ENCODE data around the gene TCEANC2.

TCEANC2 gene

DNA sequence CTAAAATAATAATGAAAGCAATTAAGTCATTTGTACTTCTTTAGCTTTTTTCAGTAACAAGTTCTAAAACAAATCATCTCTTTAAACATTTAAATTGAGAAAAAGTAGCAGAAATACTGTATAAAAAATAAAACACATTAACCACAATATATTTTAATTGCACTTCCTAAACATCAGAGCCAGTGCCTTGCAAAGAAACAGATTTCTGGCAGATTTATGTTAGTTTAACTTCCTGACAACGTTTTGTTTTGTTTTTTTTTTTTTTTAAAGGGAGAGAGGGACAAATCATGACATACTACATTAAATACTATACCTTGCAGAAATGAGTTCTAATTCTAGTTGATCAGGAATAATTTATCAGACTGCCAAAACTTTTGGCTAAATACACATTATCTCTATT is 11.6 kb upstream of the TCEANC2 start:
- Histone ChIP-seq H4K20me1 (ENCODE audit: control insufficient read depth, insufficient read depth, low read depth, low read length) (no peaks in the 10 kb centered on the region), H3K36me3 (ENCODE audit: control insufficient read depth, low read length) (peaks cover 66% of the 10 kb centered on the region), H3K9me2 (replicated peaks; ENCODE audit: control insufficient read depth, low read length) (no peaks in the 10 kb centered on the region), H3K4me3 (ENCODE audit: low read length) (no peak overlapping the region), H3K27ac (ENCODE audit: low read depth, low read length) (no peak overlapping the region), H3K4me1 (ENCODE audit: control insufficient read depth, low read length) (no peaks in the 10 kb centered on the region), H3K79me2 (ENCODE audit: control insufficient read depth, low read length) (peaks cover 6% of the 10 kb centered on the region), H3K4me2 (ENCODE audit: low read length) (no peak overlapping the region), H3F3A (ENCODE audit: control insufficient read depth, insufficient read depth) (no peaks in the 10 kb centered on the region; the same call in 1 of the 2 replicates), H3K27me3 (ENCODE audit: control insufficient read depth, low read length) (no peaks in the 10 kb centered on the region), H3K9me3 (ENCODE audit: control insufficient read depth, insufficient read depth, low read length) (no peaks in the 10 kb centered on the region)
- TF ChIP-seq, protein P1, sequence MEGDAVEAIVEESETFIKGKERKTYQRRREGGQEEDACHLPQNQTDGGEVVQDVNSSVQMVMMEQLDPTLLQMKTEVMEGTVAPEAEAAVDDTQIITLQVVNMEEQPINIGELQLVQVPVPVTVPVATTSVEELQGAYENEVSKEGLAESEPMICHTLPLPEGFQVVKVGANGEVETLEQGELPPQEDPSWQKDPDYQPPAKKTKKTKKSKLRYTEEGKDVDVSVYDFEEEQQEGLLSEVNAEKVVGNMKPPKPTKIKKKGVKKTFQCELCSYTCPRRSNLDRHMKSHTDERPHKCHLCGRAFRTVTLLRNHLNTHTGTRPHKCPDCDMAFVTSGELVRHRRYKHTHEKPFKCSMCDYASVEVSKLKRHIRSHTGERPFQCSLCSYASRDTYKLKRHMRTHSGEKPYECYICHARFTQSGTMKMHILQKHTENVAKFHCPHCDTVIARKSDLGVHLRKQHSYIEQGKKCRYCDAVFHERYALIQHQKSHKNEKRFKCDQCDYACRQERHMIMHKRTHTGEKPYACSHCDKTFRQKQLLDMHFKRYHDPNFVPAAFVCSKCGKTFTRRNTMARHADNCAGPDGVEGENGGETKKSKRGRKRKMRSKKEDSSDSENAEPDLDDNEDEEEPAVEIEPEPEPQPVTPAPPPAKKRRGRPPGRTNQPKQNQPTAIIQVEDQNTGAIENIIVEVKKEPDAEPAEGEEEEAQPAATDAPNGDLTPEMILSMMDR (IDR thresholded peaks at IDR 0.05; ENCODE audit: low read depth, low read length, poor library complexity, severe bottlenecking): no peak
- TF ChIP-seq EZH2phosphoT487 (IDR thresholded peaks at IDR 0.05; ENCODE audit: borderline replicate concordance, low read length): no peak

DNA sequence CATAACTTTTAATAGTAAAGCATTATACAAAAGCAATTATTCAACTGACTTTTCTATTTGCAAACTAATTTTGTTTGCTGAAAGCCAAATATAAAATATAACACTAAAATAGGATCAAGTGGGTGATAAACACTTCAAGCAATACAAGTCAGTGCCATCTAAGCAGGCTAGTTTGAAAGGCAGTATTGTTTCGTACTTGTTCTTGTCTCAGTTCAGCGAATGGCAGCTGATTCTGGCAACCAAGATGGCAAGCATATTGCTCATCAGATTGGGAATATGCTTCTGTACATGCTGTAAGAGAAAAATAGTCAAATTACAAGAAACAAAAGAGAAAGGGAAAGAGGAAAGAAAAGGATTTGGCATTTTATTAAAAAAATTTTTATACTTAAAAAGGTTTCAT is 7.9 kb upstream of the TCEANC2 start:
- TF ChIP-seq EZH2phosphoT487 (IDR thresholded peaks at IDR 0.05; ENCODE audit: borderline replicate concordance, low read length): no peak
- TF ChIP-seq, protein P1 (IDR thresholded peaks at IDR 0.05; ENCODE audit: low read depth, low read length, poor library complexity, severe bottlenecking): no peak
- Histone ChIP-seq H3K9me2 (replicated peaks; ENCODE audit: control insufficient read depth, low read length) (no peaks in the 10 kb centered on the region), H3K4me2 (ENCODE audit: low read length) (no peak overlapping the region), H3K9me3 (ENCODE audit: control insufficient read depth, insufficient read depth, low read length) (no peaks in the 10 kb centered on the region), H3K27ac (ENCODE audit: low read depth, low read length) (no peak overlapping the region), H3K27me3 (ENCODE audit: control insufficient read depth, low read length) (no peaks in the 10 kb centered on the region), H3K36me3 (ENCODE audit: control insufficient read depth, low read length) (peaks cover 41% of the 10 kb centered on the region), H3K4me1 (ENCODE audit: control insufficient read depth, low read length) (no peaks in the 10 kb centered on the region), H3K4me3 (ENCODE audit: low read length) (no peak overlapping the region), H4K20me1 (ENCODE audit: control insufficient read depth, insufficient read depth, low read depth, low read length) (no peaks in the 10 kb centered on the region), H3K79me2 (ENCODE audit: control insufficient read depth, low read length) (peaks cover 37% of the 10 kb centered on the region), H3F3A (ENCODE audit: control insufficient read depth, insufficient read depth) (no peaks in the 10 kb centered on the region; the same call in 1 of the 2 replicates)

DNA sequence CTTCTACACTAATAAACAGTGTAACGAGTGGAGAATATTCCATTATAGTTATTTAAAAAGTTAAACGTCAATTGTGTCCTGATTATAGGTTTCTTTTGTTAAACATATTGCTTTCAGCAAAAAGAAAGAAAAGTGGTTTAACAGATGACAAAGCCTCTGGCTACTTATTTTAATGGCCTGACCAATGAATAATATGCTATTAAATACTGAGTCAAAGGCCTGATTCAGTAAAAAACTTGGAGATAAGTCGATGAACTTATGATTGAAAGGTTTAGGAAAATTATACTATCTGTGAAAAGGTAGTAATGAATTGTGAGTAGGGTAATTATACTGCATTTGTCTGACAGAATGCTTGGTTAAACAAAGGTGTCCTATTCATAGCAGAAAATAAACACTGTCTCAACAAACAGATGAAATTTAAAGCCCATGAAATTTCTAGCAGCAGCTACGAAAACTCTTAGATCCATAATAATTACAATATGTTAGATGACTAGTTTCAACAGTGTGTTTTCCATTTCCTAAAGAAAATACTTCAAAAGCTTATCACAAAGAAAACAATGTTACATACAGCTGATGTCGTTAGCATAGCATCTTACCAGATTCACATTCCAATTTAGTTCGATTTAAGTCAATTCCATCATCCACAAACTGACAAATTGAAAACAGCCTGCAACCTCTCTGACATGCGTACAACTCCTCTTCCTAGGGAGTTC is 6.6 kb upstream of the TCEANC2 start:
- no peaks in the 10 kb centered on the region for H3K9me3 ChIP-seq (ENCODE audit: control insufficient read depth, insufficient read depth, low read length)
- no peak overlapping the region for H3K4me3 ChIP-seq (ENCODE audit: low read length)
- no peaks in the 10 kb centered on the region for H4K20me1 ChIP-seq (ENCODE audit: control insufficient read depth, insufficient read depth, low read depth, low read length)
- no peaks in the 10 kb centered on the region for H3K9me2 ChIP-seq (replicated peaks; ENCODE audit: control insufficient read depth, low read length)
- H3F3A ChIP-seq (ENCODE audit: control insufficient read depth, insufficient read depth): no peaks in the 10 kb centered on the region
- no peak overlapping the region for H3K27ac ChIP-seq (ENCODE audit: low read depth, low read length)
- no peak overlapping the region for H3K4me2 ChIP-seq (ENCODE audit: low read length)
- H3K27me3 ChIP-seq (ENCODE audit: control insufficient read depth, low read length): no peaks in the 10 kb centered on the region
- no peak for TF ChIP-seq EZH2phosphoT487 (IDR thresholded peaks at IDR 0.05; ENCODE audit: borderline replicate concordance, low read length)
- TF ChIP-seq, protein P1 (IDR thresholded peaks at IDR 0.05; ENCODE audit: low read depth, low read length, poor library complexity, severe bottlenecking): no peak
- peaks cover 8% of the 10 kb centered on the region for H3K4me1 ChIP-seq (ENCODE audit: control insufficient read depth, low read length)
- peaks cover 50% of the 10 kb centered on the region for H3K79me2 ChIP-seq (ENCODE audit: control insufficient read depth, low read length)
- peaks cover 29% of the 10 kb centered on the region for H3K36me3 ChIP-seq (ENCODE audit: control insufficient read depth, low read length)

All from DOHH2 (cell line).